GM21619 (cell line): ENCODE measurements around the gene CLDN14.
"Not testable (repeated sequence)": the region's sequence is repeated elsewhere in the genome, so short reads cannot be mapped to it uniquely, and the experiment has no call there.

Experiments
- ATAC-seq: cut with Tn5 transposase; IDR thresholded peaks from one replicate; pipeline ENCODE4 v1.9.1; 2021; ENCODE audit not compliant: unreplicated experiment

Gene CLDN14

GRCh38 chr21:36502365-36502764 is 22.4 kb upstream of the CLDN14 start:
- ATAC-seq, result no peak

- ATAC-seq, result no peak
These were observed 21.6 kb upstream of the CLDN14 start for GRCh38 chr21:36501589-36501892.

- ATAC-seq, result no peak
These were observed 19.9 kb upstream of the CLDN14 start for GRCh38 chr21:36499578-36500471.

DNA sequence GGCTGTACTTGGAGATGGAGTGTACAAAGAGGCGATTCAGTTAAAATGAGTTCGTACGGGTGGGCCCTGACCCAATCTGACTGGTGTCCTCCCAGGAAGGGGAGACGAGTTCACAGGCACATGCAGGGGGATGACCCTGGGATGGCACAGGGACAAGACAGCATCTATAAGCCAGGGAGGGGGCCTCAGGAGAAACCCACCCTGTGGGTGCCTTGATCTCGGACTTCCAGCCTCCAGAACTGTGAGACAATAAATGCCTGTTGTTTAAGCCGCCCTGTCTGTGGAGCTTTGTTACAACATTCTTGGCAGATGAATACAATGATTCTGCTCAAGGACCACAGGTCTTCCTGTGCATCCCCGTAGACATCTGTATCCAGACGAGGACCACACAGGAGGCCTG is 14.6 kb upstream of the CLDN14 start:
- ATAC-seq, result no peak

DNA sequence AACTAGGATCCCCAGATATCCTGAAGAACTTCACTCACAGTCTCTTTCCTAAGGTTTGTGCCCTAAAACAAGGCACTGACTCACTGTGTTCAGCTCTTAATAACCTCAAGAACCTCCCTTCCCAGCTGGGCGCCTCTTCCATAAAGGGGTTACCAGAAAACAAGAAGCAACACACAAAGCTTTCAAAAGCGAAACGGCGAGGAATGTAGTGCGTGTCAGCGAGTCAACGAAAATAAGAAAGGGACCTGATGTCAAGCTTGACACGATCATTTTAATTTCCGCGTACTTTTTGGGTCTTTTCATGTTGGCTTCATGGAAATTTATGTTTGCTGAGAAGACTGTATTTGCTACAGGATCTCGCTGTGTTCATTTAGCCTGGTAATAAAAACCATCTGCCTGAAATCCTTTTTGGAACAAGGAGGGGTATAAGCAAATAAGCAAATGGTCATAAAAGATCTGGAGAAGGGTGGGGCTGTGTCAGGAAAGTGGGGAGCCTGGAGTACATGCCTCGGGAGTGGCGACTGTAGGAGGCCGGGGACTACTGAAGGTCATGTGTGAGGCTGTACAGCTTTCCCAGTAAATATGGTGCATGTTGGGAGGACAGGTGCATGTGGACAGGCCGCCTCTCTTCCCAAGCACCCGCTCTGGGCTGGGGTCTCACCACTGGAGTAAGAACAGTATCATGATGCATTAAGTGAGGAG is 11.4 kb upstream of the CLDN14 start:
- ATAC-seq, result no peak

DNA sequence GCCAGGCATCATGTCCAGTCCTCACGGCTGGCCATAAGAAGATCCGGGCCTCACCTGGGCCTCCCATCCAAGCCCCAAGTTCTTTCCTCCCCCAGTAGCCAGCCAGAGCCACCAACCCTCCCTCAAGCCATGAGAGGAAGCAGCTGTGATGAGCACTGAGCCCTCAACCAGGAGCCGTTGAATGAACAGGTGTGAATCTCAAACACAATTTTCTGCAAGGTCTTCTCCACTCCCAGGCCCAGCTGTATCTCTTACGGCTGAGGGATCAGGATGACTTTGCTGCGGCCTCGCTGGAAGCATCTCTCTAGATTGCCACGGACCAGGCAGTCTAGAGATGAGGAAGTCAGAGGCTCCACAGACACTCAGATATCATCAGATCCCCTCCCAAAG is 9.8 kb upstream of the CLDN14 start:
- no peak for ATAC-seq

DNA sequence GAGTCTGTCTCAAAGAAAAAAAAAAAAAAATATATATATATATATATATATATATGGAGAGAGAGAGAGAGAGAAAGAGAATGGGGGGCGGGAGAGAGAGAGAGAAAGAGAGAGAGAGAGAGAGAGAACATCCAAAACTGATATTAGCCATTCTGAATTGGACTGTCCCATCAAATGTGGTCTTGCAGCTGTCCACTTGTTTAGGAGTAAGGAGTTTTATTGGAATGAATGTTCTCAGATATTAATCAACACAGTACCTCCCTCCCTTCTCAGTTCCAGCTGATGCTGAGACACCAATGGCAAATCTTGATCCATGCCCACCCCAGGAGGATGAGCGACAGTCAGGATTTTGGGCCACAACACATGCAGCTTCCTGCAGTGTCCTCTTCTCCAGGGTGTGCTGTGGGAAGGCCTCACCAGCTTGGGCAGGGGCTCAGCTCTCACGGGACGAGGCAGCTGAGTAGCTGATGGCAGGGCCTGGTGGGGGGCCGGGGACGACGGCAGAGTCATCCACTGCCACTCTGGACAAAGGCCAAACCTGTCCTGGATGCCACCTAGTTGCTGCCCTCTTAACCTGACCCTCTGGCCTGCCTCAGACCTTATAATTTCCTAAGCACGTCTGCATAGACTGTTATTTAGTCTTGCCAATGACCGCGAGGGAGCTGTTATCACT is 9.3 kb upstream of the CLDN14 start:
- ATAC-seq, result no peak

DNA sequence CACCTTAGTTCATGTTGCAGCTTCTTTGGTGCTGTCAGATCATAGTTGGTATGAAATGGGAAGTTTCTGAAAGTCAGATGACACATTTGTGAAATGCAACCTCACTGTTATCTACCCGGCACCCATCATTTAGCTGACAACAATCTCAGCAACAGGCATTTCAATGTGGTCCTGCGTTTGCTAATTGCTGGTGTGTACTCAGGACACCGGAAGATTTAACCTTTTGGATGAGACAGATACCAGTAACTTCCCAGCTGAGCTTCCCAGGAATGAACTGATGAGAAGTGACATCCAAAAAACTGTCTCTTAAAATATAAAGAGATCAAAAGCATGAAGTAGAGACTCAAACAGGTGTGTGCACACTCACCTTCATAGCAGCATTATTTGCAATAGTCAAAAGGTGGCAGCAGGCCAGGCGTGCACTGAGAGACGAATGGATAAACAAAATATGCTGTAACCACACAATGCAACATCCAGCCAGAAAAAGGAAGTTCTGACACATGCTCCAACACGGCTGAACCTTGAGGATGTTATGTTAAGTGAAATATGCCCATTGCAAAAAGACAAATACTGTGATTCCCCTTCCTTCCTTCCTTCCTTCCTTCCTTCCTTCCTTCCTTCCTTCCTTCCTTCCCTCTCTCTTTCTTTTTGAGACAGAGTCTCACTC is 7.9 kb upstream of the CLDN14 start:
- no peak for ATAC-seq

GRCh38 chr21:36486246-36486645 is 6.3 kb upstream of the CLDN14 start:
- ATAC-seq, result no peak

GRCh38 chr21:36485476-36485875 is 5.6 kb upstream of the CLDN14 start:
- no peak for ATAC-seq

GRCh38 chr21:36483095-36483494 is 3.2 kb upstream of the CLDN14 start:
- ATAC-seq, result no peak

- no peak for ATAC-seq
These were observed 2.8 kb upstream of the CLDN14 start for GRCh38 chr21:36482673-36483072.

DNA sequence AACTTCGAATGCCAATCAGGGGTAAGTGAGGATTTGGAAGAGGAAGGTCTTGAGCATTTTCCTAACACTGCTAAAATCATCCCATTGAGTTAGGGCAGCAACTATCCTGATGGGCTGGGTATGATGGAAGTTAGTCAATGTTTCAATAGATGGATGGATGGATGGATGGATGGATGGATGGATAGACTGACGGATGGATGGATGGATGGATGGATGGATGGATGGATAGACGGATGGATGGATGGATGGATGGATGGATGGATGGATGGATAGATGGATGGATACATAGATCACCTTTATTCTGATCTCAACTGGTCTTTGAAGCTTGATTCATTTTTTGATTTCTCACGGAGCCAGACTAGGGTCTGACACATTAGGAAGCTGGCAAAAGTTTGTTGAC is 2.3 kb upstream of the CLDN14 start:
- ATAC-seq, result no peak

DNA sequence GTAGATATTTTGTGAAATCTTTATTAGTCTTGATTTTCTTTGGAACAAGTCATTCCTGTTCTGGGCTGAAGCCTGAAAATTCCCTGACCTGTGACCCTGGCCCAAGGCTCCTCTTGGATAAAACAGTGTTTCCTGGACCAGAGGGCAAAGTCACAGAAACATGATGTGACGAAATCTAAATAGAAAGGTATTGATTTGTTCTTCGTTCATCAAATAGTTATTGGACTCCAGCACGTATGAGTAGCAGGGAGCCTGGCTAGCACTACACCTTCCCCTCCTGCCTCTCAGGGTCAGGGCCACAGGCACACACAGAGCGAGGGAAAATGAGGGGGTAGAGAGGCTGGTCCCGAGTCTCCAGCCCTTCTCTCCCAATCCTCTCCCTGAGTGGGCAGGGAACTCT is 1.7 kb upstream of the CLDN14 start:
- ATAC-seq, result no peak

GRCh38 chr21:36480618-36481017 is 696 bp upstream of the CLDN14 start:
- no peak for ATAC-seq

GRCh38 chr21:36478941-36479340 is 981 bp downstream of the CLDN14 start:
- no peak for ATAC-seq

DNA sequence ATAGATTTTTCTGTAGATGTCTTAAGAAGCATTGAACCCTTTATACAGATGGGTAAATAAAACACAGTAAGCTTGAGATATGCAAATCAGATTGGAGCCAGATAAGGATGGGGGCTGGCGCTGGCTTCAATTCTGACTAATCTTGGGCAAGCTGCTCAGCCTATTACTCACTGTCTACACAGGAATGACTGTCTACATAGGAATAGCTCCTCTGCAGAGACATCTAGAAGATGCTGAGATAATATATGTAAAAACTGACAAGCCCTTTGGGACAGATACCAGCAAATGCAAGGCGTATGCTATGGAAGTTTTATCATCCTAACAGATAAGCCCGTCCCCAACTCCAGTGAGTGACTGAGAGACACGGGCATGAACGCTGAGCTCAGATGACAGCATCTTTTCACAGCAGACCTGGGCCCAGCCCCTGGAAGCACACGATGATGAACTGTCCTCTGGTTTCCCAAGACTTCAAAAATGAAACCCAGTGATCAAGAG is 1.7 kb downstream of the CLDN14 start:
- peak; percentile 64 for ATAC-seq

- no peak for ATAC-seq
These were observed 2.4 kb downstream of the CLDN14 start for GRCh38 chr21:36477559-36477958.

GRCh38 chr21:36477001-36477400 is 2.9 kb downstream of the CLDN14 start:
- ATAC-seq, result no peak

DNA sequence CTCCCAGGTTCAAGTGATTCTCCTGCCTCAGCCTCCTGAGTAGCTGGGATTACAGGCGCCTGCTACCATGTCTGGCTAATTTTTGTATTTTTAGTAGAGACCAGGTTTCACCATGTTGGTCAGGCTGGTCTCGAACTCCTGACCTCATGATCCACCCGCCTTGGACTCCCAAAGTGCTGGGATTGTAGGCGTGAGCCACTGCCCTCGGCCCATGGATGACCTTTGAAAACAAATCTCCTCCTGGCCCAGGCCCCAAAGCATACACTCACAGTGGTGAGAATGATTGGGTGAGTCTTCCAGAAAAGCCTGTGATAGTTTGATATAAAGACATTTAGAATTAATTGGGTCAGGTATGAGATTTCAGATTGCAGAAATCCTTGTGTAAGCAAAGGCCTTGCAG is 3.4 kb downstream of the CLDN14 start:
- not testable (repeated sequence) for ATAC-seq

GRCh38 chr21:36474591-36474990 is 5.3 kb downstream of the CLDN14 start:
- ATAC-seq, result no peak
